GM10248 (cell line): ENCODE data around the gene OR52E2.

Experiments used
- CTCF ChIA-PET: fragments of 300-600 bp; sonication (Branson Sonifier 250); formaldehyde crosslinking; extraction: SDS; loops from one replicate; lab custom pipeline; 2021; ENCODE audit warnings: antibody characterized with exemption; lab: Yijun Ruan, JAX
- POLR2A ChIA-PET: fragments of 350-650 bp; sonication (Branson Sonifier 250); formaldehyde crosslinking; extraction: SDS; loops from one replicate; lab custom pipeline; 2020; ENCODE audit warnings: antibody characterized with exemption; lab: Yijun Ruan, JAX
- DNase-seq: peaks from one replicate; pipeline ENCODE4 v3.0.0; 2012; ENCODE audit errors: extremely low spot score
- CTCF ChIP-seq: IDR thresholded peaks from 2 replicates; pipeline ENCODE4 v1.5.1; 2012; ENCODE audit warnings: mild to moderate bottlenecking, low read depth; ENCODE audit errors: extremely low read depth, missing control alignments, control extremely low read depth

OR52E2 gene

DNA sequence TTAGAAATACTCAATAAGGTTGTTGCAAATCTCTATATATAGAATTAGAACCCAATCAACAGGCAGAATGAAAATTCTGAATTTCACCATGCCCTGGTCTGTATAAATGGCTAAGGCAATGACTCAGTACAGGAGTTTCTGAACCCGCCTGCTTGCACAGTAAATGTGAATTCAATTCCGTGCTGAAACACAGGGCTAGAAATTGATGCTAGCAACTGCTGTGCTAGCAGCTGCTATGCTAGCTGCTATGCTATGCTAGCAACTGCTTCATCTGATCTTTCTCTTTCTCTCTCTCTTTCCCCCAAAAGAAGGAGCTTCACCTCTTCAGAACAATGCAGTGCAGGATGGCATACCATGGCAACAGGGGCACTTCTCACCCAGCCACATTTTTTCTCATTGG, 22.8 kb downstream of the OR52E2 start:
- ChIA-PET POLR2A (no interaction called here), CTCF (no interaction called here)
- DNase-seq, result no peak
- no peak for TF ChIP-seq CTCF

GRCh38 chr11:5021996-5022395, 37.4 kb downstream of the OR52E2 start:
- no peak for TF ChIP-seq CTCF
- ChIA-PET CTCF (interaction anchor here (1.0 to 1.2 kb wide), 3 partner anchors 9 to 44 kb away, joined by 3 read pairs; no protein-coding TSS in a partner anchor), POLR2A (no interaction called here)
- DNase-seq, result no peak

- CTCF ChIA-PET, result no interaction called here
- DNase-seq, result no peak
- POLR2A ChIA-PET, result no interaction called here
- no peak for TF ChIP-seq CTCF
These were observed 46.4 kb downstream of the OR52E2 start for GRCh38 chr11:5013012-5013411.

- POLR2A ChIA-PET, result no interaction called here
- DNase-seq, result no peak
- TF ChIP-seq CTCF, result no peak
- CTCF ChIA-PET, result no interaction called here
These were observed 48.2 kb downstream of the OR52E2 start for GRCh38 chr11:5011254-5011653.
